BLaER1 treated with 17β-estradiol and CSF1 and Interleukin-3, amounts not matched to agents 10 nM and 100 nM (cell line): ENCODE measurements around the gene HDAC5.
"Not testable (repeated sequence)": the region's sequence is repeated elsewhere in the genome, so short reads cannot be mapped to it uniquely, and the experiment has no call there.

Source experiments
- H3K27ac ChIP-seq, 11 experiments: shearing (Covaris generic); formaldehyde crosslinking; 2 replicates each; pipeline ENCODE4 v1.8.1; 2022
- H3K27me3 ChIP-seq, 11 experiments: shearing (Covaris generic); formaldehyde crosslinking; 2 replicates each; pipeline ENCODE4 v1.8.1; 2022
- H3K36me3 ChIP-seq, 11 experiments: shearing (Covaris generic); formaldehyde crosslinking; 2 replicates each; pipeline ENCODE4 v1.8.1; 2022
- H3K4me1 ChIP-seq, 10 experiments: shearing (Covaris generic); formaldehyde crosslinking; 2 replicates each; pipeline ENCODE4 v1.8.1; 2022
- H3K4me2 ChIP-seq, 11 experiments: shearing (Covaris generic); formaldehyde crosslinking; 2 replicates each; pipeline ENCODE4 v1.8.1; 2022
- H3K4me3 ChIP-seq, 10 experiments: shearing (Covaris generic); formaldehyde crosslinking; 2 replicates each; pipeline ENCODE4 v1.8.1; 2022
- H3K9ac ChIP-seq, 11 experiments: shearing (Covaris generic); formaldehyde crosslinking; 2 replicates each; pipeline ENCODE4 v1.8.1; 2022
- H3K9me3 ChIP-seq, 11 experiments: shearing (Covaris generic); formaldehyde crosslinking; replicated peaks in 1 of 11; 2 replicates each; pipeline ENCODE4 v1.8.1; 2022
- H4K20me1 ChIP-seq, 11 experiments: shearing (Covaris generic); formaldehyde crosslinking; 2 replicates each; pipeline ENCODE4 v1.8.1; 2022
- Cebpa-rat ChIP-seq, 11 experiments: shearing (Covaris generic); IDR thresholded peaks; 2 replicates each; pipeline ENCODE4 v1.8.1; 2022

HDAC5 gene

DNA sequence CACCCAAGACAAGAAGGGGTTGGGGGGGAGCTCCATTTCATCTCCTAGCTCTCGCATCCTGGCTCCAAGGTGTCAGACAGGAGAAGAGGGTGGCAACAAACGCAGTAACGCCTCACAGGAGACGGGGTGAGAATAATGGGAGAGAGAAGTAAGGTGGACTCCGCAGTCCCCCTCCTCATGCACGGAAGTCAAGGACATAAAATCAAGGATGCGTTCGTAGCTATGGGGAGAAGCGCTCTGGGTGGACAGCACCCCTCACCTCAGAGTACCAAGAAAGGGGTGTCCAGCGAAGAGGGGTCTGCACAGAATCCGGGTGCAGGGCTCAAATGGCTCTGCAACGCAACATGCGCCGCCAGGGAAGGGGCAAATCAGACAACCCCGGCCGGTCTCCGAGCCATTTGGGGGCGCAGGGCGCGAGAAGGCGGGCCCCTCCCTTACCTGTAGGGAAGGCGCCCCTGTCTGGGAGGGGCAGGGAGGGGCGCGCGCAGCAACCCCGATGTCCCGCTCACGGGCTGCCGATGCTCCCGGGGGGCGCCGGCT is 555 bp downstream of the HDAC5 start:
- Histone ChIP-seq H3K4me1 (peaks cover 28 to 62% (median 55%) of the 10 kb centered on the region in 10 experiments), H3K9ac (peak overlapping the region; percentile 92 to 98 (median 96)), H3K27me3 (no peaks in the 10 kb centered on the region), H4K20me1 (peaks cover 18 to 49% (median 39%) of the 10 kb centered on the region in 11 experiments; a peak in 20 of 22 replicates), H3K27ac (peak overlapping the region; percentile 89 to 98 (median 95)), H3K36me3 (peaks cover 0 to 7% (median 0%) of the 10 kb centered on the region in 11 experiments; a peak in 3 of 22 replicates), H3K4me3 (peak overlapping the region; percentile 86 to 100 (median 96)), H3K9me3 (no peaks in the 10 kb centered on the region), H3K4me2 (peak overlapping the region; percentile 88 to 99 (median 98))
- TF ChIP-seq Cebpa-rat (IDR thresholded peaks at IDR 0.05): no peak

DNA sequence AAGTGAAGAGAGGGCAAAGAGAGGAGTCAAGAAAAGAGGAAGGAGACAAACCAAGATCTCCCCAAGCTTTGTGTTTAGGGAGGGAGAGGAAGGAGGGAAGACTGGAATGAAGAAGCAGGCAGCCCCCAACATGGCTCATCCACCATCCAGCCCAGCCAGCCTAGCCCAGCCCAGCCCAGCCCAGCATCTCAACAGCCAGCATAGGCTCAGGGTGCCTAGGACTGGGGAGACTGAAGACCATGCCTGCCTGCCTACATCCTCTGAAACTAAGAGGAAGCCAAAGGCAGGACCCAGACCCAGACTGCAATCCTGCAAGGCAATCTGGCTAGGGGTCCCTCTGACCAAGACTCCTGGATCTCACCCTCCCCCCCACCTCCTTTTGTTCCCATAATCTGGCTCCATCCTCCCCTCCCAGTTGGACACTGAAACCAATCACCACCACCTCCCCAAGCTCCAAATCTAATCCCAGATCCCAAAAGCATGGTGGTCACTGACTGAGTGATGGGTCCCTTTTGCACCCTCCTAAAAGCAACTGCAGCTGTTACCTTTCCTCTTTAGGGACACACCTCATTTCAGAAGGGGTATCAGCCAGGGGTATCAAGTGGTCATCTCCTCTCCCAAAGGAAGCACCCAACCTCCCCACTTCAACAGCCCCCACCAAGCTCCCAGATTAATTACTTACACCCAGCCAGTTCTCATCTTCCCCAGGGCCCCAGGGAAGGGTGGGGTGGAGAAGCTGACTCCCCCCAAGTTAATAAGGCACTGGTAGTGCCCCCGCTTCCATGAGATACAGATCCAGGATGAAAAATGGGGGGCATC is 1.2 kb downstream of the HDAC5 start:
- Histone ChIP-seq H3K9me3 (no peaks in the 10 kb centered on the region), H3K36me3 (peaks cover 0 to 10% (median 6%) of the 10 kb centered on the region in 11 experiments; a peak in 10 of 22 replicates), H3K4me2 (peak overlapping the region; percentile 88 to 99 (median 98)), H3K4me1 (peaks cover 28 to 68% (median 62%) of the 10 kb centered on the region in 10 experiments), H3K27ac (peak overlapping the region; percentile 89 to 98 (median 95); a peak in 19 of 22 replicates), H3K4me3 (peak overlapping the region; percentile 86 to 100 (median 96)), H3K27me3 (no peaks in the 10 kb centered on the region), H4K20me1 (peaks cover 18 to 56% (median 46%) of the 10 kb centered on the region in 11 experiments; a peak in 20 of 22 replicates), H3K9ac (peak overlapping the region; percentile 92 to 98 (median 96))
- no peak for TF ChIP-seq Cebpa-rat (IDR thresholded peaks at IDR 0.05)

DNA sequence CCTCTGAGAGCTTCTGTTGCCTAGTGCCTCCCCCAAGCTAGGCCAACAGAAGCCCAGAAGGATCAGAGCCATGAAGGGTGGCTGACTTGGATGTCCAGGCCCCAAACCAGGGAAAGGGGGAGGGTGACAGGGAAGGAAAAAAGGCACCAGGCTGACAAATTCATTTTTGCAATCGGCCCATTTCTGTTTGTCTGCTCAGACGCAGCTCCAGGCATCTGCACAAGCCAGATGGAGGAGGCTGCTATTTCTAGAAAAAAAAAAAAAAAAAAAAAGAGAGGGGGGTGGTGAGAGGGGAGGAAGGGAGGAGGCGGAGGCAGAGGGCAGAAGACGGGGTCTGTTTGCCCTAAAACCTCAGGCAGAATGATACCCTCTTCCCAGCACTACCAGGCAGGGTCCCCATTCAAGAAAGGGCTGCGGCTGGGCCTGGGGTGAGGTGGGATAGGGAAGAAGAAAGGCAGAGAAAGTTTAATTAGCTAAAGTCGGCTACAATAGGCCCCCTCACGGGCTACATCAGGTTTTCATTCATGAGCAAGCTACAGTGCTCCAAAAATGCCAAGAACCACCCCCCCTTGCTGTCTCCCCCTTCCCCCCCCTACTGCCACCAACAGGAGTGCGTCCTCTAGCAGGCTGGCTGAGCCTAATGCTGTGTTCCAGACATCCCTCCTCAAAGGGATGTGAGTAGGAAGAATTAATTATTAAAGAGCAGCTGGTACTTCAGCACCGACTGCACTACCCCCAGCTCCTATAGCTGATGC is 2.4 kb downstream of the HDAC5 start:
- Histone ChIP-seq H4K20me1 (peaks cover 24 to 68% (median 58%) of the 10 kb centered on the region in 11 experiments; a peak in 20 of 22 replicates), H3K4me2 (peak overlapping the region; percentile 88 to 99 (median 98)), H3K4me1 (peaks cover 31 to 80% (median 74%) of the 10 kb centered on the region in 10 experiments), H3K4me3 (peak overlapping the region in 2 of 10 experiments; percentile 95 to 96; a peak in 1 of 20 replicates), H3K9me3 (no peaks in the 10 kb centered on the region), H3K27me3 (no peaks in the 10 kb centered on the region), H3K36me3 (peaks cover 0 to 22% (median 15%) of the 10 kb centered on the region in 11 experiments; a peak in 12 of 22 replicates), H3K27ac (peak overlapping the region in 3 of 11 experiments; percentile 7 to 19 (median 15); a peak in 2 of 22 replicates), H3K9ac (peak overlapping the region in 4 of 11 experiments; percentile 35 to 93 (median 64); a peak in 4 of 22 replicates)
- no peak for TF ChIP-seq Cebpa-rat (IDR thresholded peaks at IDR 0.05)

DNA sequence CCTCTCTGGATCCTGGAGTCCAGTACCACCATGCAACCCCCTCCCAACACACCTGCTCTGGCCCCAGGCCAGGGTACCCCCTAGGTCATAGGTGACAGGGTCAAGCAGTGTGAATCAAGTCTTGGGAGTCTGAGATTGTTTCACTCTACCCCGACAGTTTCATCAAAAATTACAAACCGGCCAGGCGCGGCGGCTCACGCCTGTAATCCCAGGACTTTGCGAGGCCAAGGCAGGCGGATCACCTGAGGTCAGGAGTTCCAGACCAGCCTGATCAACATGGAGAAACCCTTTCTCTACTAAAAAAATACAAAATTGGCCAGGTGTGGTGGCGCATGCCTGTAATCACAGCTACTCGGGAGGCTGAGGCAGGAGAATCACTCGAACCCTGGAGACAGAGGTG is 3.2 kb downstream of the HDAC5 start:
- H3K4me1 ChIP-seq: peaks cover 39 to 87% (median 81%) of the 10 kb centered on the region in 10 experiments
- H3K36me3 ChIP-seq: peaks cover 0 to 27% (median 17%) of the 10 kb centered on the region in 11 experiments; a peak in 12 of 22 replicates
- H3K9me3 ChIP-seq: not testable (repeated sequence)

DNA sequence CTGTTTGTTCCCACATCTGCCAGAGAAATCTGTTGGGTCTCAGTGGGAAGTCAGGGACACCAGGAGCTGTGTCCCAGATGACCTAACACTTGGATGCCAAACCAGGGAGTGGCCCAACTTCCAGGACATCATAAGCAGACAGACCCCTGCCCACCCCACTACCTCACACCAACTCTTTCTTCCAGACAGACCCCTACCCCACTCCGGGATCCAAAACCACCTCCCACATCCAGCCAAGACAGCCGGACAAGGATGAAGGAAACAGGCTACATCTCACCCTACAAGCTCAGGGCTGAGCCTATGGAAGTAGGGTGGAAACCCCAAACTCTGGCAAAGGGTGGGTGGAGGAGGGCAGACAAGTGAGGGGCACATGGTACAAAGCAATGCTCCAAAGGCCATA is 3.6 kb downstream of the HDAC5 start:
- Histone ChIP-seq H4K20me1 (peaks cover 27 to 79% (median 65%) of the 10 kb centered on the region in 11 experiments; a peak in 20 of 22 replicates), H3K4me3 (no peak overlapping the region), H3K9ac (peak overlapping the region in 3 of 11 experiments; percentile 11 to 45 (median 44); a peak in 2 of 22 replicates), H3K36me3 (peaks cover 0 to 32% (median 17%) of the 10 kb centered on the region in 11 experiments; a peak in 12 of 22 replicates), H3K27me3 (no peaks in the 10 kb centered on the region), H3K27ac (no peak overlapping the region; a peak in 1 of 22 replicates), H3K4me1 (peaks cover 44 to 91% (median 86%) of the 10 kb centered on the region in 10 experiments), H3K9me3 (no peaks in the 10 kb centered on the region), H3K4me2 (peak overlapping the region in 7 of 11 experiments; percentile 7 to 99 (median 98); a peak in 8 of 22 replicates)
- no peak for TF ChIP-seq Cebpa-rat (IDR thresholded peaks at IDR 0.05)

More for the DNA sequence above, 3.2 kb downstream of the HDAC5 start:
- Histone ChIP-seq H3K9ac (peak overlapping the region in 2 of 11 experiments; percentile 11 to 23; a peak in 2 of 22 replicates), H3K4me2 (peak overlapping the region in 9 of 11 experiments; percentile 88 to 99 (median 98); a peak in 17 of 22 replicates), H4K20me1 (peaks cover 26 to 75% (median 63%) of the 10 kb centered on the region in 11 experiments; a peak in 20 of 22 replicates)
- H3K4me3 ChIP-seq, H3K27me3 ChIP-seq, H3K27ac ChIP-seq: not testable (repeated sequence)

DNA sequence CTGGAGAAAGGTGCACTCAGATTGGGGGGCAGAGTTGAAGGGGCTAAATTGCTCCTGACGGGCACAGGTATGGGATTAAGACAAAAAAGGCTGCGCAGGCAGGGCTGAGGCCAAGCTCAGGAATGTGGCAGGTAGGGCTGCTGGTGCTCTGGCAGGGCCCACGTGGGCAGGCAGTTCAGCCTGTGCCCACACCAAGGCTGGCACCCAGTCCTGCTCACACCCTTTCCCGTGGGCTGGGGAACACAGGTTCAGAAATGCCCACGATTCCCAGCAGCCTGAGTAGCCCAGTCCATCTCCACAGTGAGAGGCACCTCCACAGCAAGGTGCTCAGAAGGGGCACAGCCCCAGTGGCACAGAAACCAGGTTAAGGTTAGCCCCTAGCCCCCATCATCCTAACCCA is 4.4 kb downstream of the HDAC5 start:
- Histone ChIP-seq H3K4me2 (peak overlapping the region in 6 of 11 experiments; percentile 13 to 98 (median 18); a peak in 5 of 22 replicates), H3K27ac (peak overlapping the region in 1 of 11 experiments; percentile 29; a peak in 1 of 22 replicates)
- no peak for TF ChIP-seq Cebpa-rat (IDR thresholded peaks at IDR 0.05)

DNA sequence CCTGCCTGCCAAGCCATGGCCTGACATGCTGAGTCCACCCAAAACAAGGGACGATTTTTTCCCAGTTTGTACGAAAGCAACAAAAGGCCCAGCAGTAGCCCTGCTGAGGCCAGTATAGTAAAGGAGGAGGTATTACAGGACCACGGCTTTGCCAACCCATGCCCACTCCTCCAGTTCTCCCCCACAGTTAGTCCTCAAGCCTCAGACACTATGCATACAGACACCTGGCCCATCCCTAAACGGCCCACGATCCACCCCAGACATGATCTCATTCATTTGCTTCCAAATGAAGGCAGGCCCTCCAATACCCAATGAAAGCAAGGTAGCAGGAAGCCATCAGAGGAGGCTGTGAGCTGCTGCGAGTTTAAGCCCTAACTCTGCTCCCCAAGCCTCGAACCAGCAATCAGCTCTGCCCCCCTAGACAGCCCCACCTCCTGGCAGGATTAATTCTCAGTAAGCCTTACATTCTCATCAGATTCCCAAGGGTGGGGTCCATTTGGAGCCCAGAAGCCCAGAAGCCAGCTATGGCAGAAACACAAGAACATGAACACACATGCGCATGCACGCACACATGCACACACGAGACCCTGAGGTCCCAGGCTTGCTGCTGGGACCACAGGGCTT is 4.9 kb downstream of the HDAC5 start:
- Histone ChIP-seq H3K36me3 (peaks cover 0 to 38% (median 17%) of the 10 kb centered on the region in 11 experiments; a peak in 13 of 22 replicates), H3K9me3 (no peaks in the 10 kb centered on the region), H3K4me3 (no peak overlapping the region), H3K4me2 (peak overlapping the region in 7 of 11 experiments; percentile 9 to 99 (median 21); a peak in 4 of 22 replicates), H4K20me1 (peaks cover 40 to 91% (median 74%) of the 10 kb centered on the region in 11 experiments; a peak in 20 of 22 replicates), H3K27ac (peak overlapping the region in 1 of 11 experiments; percentile 29; a peak in 1 of 22 replicates), H3K4me1 (peaks cover 48 to 94% (median 90%) of the 10 kb centered on the region in 10 experiments), H3K9ac (peak overlapping the region in 4 of 11 experiments; percentile 5 to 75 (median 12); a peak in 4 of 22 replicates), H3K27me3 (no peaks in the 10 kb centered on the region)
- TF ChIP-seq Cebpa-rat (IDR thresholded peaks at IDR 0.05): no peak

More for the DNA sequence above, 4.4 kb downstream of the HDAC5 start:
- Histone ChIP-seq H4K20me1 (peaks cover 35 to 86% (median 72%) of the 10 kb centered on the region in 11 experiments; a peak in 20 of 22 replicates), H3K4me3 (no peak overlapping the region), H3K9ac (peak overlapping the region in 3 of 11 experiments; percentile 7 to 45 (median 44); a peak in 4 of 22 replicates), H3K9me3 (no peaks in the 10 kb centered on the region), H3K4me1 (peaks cover 44 to 91% (median 87%) of the 10 kb centered on the region in 10 experiments), H3K27me3 (no peaks in the 10 kb centered on the region), H3K36me3 (peaks cover 0 to 38% (median 17%) of the 10 kb centered on the region in 11 experiments; a peak in 12 of 22 replicates)
